ENCODE data around the gene ATF1. TPM values are rescaled to one million over a fixed set of nuclear protein-coding genes. Genes with fewer than 3 reads are reported as not detected.

ATF1 gene
- total and polyA plus RNA-seq, 2 of the 8 experiments (the other 6 are each of a cell fraction or from before 2014, with no cell fraction given), result 23.2 to 41.8 TPM

GRCh38 chr12:50720501-50720900 is 43.4 kb upstream of the ATF1 start:
- H3K23ac ChIP-seq (ENCODE audit: insufficient read length), result no peak overlapping the region
- no peak overlapping the region for H2BK5ac ChIP-seq (ENCODE audit: low read depth, low read length)
- 83% methylated on average over 5 of the region's 5 CpGs; no CpG with 5 or more reads in 1 of the 2 experiments for WGBS, 2 experiments (ENCODE audit: extremely low coverage in 1 of 2, insufficient coverage in 1 of 2, insufficient read length in 1 of 2, insufficient replicate concordance in 2 of 2, low coverage in 1 of 2, low lambda C conversion rate in 2 of 2, missing lambda C conversion rate in 1 of 2)
- no peak overlapping the region for H3K4me2 ChIP-seq (ENCODE audit: insufficient read depth in 1 of 2, low read depth in 2 of 2, low read length in 2 of 2)
- no peaks in the 10 kb centered on the region for H3K79me1 ChIP-seq (ENCODE audit: low read depth, low read length)
- H2AK5ac ChIP-seq (ENCODE audit: low read depth, low read length), result no peak overlapping the region
- H3K56ac ChIP-seq (replicated peaks; ENCODE audit: insufficient read length, low read depth, low read length), result no peak overlapping the region
- no peak overlapping the region for H2BK12ac ChIP-seq (ENCODE audit: low read depth, low read length)
- H2BK20ac ChIP-seq (ENCODE audit: low read length), result no peak overlapping the region
- DNase-seq (ENCODE audit: low read depth in 1 of 2, low spot score in 2 of 2) (no peak), FAIRE-seq (no peak)
- H3K27me3 ChIP-seq (replicated peaks in 1 of 4; ENCODE audit: control insufficient read depth in 3 of 4, extremely low read depth in 1 of 4, insufficient read depth in 3 of 4, low read length in 3 of 4), result no peaks in the 10 kb centered on the region
- H3K14ac ChIP-seq (ENCODE audit: insufficient read length), result no peak overlapping the region
- H3K4me1 ChIP-seq (replicated peaks in 1 of 4; ENCODE audit: control insufficient read depth in 3 of 4, insufficient read depth in 4 of 4, low read length in 3 of 4), result no peaks in the 10 kb centered on the region
- no peak overlapping the region for H2BK15ac ChIP-seq (ENCODE audit: low read length)
- H2AFZ ChIP-seq (ENCODE audit: low read length), result no peak overlapping the region
- peaks cover 8 to 41% (median 31%) of the 10 kb centered on the region in 4 experiments for H3K36me3 ChIP-seq (ENCODE audit: control insufficient read depth in 2 of 4, insufficient read depth in 4 of 4, low read length in 3 of 4)
- no peak overlapping the region for H4K5ac ChIP-seq (ENCODE audit: insufficient read length, low read depth, low read length)
- H3K4me3 ChIP-seq (ENCODE audit: extremely low read depth in 1 of 4, insufficient read depth in 2 of 4, low read depth in 3 of 4, low read length in 4 of 4), result no peak overlapping the region
- no peaks in the 10 kb centered on the region for H3K9me3 ChIP-seq (ENCODE audit: insufficient read depth in 2 of 2, low read depth in 1 of 2, low read length in 1 of 2)
- H3K9ac ChIP-seq (replicated peaks in 1 of 4; ENCODE audit: extremely low read depth in 1 of 4, low read depth in 3 of 4, low read length in 3 of 4), result no peak overlapping the region
- no peak overlapping the region for H3K27ac ChIP-seq (ENCODE audit: low read depth, low read length)
- ChIA-PET CTCF (ENCODE audit: partially characterized antibody) (interaction anchor here (1.3 to 2.4 kb wide), 4 partner anchors 9 to 216 kb away, joined by 3 to 8 read pairs (median 4); partner anchors contain the start of gene DIP2B), POLR2A (ENCODE audit: partially characterized antibody) (no interaction called here)
- H4K8ac ChIP-seq (ENCODE audit: extremely low read depth, insufficient read depth, low read length), result no peak overlapping the region
- no peak overlapping the region for H3K18ac ChIP-seq (ENCODE audit: extremely low read depth, low read length)
- H4K91ac ChIP-seq (replicated peaks; ENCODE audit: insufficient read length, low read length), result no peak overlapping the region
- no peak overlapping the region for H3K4ac ChIP-seq (replicated peaks; ENCODE audit: insufficient read length, low read depth, low read length)
- no peak overlapping the region for H2BK120ac ChIP-seq (replicated peaks; ENCODE audit: low read depth, low read length)
- peaks cover 1% of the 10 kb centered on the region in 2 experiments for H4K20me1 ChIP-seq (replicated peaks in 1 of 2; ENCODE audit: control insufficient read depth in 1 of 2, insufficient read depth in 2 of 2, low read length in 2 of 2)
- H3K23me2 ChIP-seq (ENCODE audit: low read depth, low read length), result no peaks in the 10 kb centered on the region
- H3K79me2 ChIP-seq (ENCODE audit: control insufficient read depth in 1 of 2, insufficient read depth in 2 of 2, low read length in 2 of 2), result no peaks in the 10 kb centered on the region
- TF ChIP-seq CHD2 (IDR thresholded peaks at IDR 0.05; ENCODE audit: low read length) (no peak), SRF (IDR thresholded peaks at IDR 0.05; ENCODE audit: low read depth, low read length) (no peak), SP4 (IDR thresholded peaks at IDR 0.05; ENCODE audit: low read length) (no peak), KDM1A (IDR thresholded peaks at IDR 0.05; ENCODE audit: borderline replicate concordance, low read length) (no peak), TEAD4 (IDR thresholded peaks at IDR 0.05; ENCODE audit: low read depth, low read length) (no peak), RFX5 (IDR thresholded peaks at IDR 0.05; ENCODE audit: borderline replicate concordance, low read depth, low read length) (no peak)
